GM10266 (cell line): ENCODE measurements around the gene DISP3.

Experiments
- DNase-seq: peaks from one replicate; pipeline ENCODE4 v3.0.0; 2012; ENCODE audit errors: extremely low spot score
- TF ChIP-seq, protein P1 (sequence below): IDR thresholded peaks from 2 replicates; pipeline ENCODE4 v1.5.1; 2012; ENCODE audit warnings: mild to moderate bottlenecking, low read depth; ENCODE audit not compliant: control insufficient read depth, insufficient read depth; ENCODE audit errors: missing control alignments

The DISP3 gene

DNA sequence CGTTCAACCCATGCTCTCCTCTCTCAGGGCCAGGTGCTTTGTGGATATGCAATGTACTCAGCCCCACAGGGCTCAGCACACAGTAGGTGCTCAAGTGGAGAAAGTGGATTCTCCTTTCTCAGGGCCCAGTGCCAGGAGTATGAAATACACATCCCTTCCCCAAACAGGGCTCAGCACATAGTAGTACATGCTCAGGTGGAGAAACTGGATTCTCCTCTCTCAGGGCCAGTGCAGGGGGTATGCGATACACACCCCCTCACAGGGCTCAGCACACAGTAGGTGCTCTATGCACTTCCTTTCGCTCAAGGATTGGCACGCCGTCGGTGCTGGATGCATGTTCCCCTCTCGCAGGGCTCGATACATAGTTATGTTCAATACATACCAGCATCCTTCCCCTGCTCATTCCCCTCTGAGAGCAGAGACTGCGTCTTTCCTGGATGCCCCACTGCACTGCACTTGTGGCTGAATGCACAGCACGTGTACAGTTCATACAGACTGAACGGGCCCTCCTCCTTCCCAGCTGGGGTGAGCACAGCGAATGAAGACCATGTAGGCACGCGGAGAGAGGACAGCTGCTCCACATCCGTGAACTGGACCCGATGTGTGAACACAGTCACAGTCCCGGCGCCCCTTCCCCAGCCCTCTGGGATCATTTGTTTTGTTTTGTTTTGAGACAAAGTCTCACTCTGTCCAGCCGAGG, 16.6 kb upstream of the DISP3 start:
- no peak for DNase-seq
- TF ChIP-seq, protein P1, sequence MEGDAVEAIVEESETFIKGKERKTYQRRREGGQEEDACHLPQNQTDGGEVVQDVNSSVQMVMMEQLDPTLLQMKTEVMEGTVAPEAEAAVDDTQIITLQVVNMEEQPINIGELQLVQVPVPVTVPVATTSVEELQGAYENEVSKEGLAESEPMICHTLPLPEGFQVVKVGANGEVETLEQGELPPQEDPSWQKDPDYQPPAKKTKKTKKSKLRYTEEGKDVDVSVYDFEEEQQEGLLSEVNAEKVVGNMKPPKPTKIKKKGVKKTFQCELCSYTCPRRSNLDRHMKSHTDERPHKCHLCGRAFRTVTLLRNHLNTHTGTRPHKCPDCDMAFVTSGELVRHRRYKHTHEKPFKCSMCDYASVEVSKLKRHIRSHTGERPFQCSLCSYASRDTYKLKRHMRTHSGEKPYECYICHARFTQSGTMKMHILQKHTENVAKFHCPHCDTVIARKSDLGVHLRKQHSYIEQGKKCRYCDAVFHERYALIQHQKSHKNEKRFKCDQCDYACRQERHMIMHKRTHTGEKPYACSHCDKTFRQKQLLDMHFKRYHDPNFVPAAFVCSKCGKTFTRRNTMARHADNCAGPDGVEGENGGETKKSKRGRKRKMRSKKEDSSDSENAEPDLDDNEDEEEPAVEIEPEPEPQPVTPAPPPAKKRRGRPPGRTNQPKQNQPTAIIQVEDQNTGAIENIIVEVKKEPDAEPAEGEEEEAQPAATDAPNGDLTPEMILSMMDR: no peak

DNA sequence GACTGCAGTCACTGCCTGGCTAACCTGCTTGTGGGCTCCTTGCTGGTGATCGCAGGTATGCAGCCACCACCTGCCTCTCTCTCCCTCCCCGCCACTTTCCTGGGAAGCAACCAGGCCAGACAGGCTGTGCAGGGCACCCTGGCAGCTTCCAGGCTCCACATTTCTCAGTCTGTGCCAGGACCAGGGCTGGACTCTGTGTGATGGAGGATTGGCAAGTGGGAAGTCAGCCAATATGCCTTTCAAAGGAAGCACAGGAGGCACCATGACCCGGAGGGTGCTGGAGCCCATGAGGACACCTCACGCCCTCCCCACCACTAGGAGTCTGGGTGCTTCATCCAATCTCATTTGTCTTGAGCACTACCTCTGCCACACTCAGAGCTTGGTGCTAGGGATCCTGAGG, 15.8 kb upstream of the DISP3 start:
- TF ChIP-seq, protein P1: no peak
- no peak for DNase-seq

DNA sequence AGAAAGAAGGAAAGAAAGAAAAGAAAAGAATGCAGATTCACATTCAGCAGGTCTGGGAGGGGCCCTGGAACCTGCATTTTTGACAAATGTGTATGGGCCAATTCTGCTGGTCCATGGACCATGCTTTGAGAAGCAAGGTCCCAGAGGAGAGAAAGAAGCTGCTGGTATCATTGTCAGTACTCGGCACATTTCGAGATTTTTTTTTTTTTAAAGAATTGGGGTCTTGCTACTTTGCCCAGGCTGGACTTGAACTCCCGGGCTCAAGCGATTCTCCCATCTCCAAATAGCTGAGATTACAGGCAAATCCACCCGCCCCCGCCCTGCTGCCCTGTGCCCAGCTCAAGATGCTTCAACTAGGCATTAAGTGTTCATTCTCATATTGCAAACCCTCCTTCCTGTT, 13.6 kb upstream of the DISP3 start:
- TF ChIP-seq, protein P1: no peak
- DNase-seq: no peak

DNA sequence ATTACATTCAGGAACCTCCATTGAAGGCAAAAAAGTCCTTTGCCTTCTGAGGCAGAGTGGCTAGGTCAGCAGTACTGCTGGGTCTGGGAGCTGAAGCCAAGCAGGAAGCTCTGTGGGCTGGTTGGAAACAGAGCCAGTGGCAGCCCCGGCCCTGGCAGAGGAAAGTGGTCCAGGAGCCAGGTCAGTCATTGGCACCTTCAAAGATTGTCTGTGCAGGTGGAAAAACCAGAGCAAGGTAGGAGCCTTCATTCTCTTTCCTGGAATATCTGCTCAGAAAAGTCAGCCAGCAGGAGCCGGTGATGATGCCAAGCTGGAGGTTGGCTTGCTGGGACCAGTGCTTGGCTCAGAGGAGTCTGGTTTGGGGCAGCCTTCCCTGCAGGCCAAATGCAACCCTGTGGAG, 12.5 kb upstream of the DISP3 start:
- no peak for DNase-seq

DNA sequence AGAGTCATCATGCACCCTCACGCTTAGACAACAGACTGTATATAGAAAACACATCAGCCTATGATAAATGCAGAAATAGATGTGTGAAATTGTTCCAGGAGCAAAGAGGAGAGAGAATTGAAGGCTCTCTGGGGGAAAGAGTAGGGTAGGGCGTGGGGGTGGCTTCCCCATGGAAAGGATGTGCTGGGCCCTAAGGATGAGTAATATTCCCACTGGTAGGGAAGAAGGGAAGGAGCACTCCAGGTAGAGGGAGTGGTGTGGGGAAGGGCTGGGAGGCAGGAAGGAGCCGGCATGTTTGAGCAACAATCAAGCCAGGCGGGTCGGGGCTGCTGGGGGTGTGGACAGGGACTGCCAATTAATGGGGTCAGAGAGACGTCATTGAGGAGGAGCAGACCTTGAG, 10.1 kb upstream of the DISP3 start:
- TF ChIP-seq, protein P1: no peak
- no peak for DNase-seq

More for the DNA sequence above, 12.5 kb upstream of the DISP3 start:
- TF ChIP-seq, protein P1: no peak

DNA sequence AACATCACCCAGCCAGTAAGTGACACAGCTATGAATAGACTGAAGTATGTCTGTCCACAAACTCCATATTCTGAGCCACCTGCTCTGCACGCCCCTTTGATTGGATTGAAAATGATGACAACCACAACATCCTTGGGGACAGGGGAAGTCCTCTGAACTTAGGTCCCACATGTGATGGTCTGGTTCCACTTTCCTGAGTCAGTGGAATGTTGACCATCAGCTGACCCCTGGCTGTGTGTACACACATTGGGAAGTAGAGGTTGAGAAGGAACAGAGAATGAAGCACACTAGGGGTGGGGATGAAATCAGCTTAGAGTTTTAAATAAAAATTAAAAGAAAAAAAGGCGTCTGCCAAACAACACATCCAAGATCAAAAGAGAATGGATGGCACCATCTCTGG, 8.0 kb upstream of the DISP3 start:
- TF ChIP-seq, protein P1: no peak
- DNase-seq: no peak

DNA sequence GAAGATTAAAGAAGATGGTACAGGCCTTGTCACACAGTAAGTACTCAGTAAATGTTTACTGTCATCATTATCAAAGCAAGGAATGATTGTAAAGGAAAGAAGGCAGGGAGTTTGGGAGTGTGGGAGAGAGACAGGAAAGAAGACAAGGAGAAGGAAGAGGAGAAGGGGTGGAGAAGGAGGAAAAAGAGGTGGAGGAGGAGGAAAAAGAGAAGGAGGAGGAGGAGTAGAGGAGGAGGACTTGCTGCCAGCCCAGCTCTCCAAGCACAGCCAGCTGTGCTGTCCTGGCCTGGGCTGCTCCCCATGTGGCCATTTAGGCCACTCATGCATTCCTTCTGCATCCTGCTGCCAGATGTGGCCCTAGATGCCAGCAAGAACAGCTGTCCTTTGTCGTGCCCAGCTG, 7.5 kb upstream of the DISP3 start:
- DNase-seq: no peak
- TF ChIP-seq, protein P1: no peak
